G401 (cell line): ENCODE measurements around the gene FSD1. TPM values are rescaled to one million over a fixed set of nuclear protein-coding genes. Genes with fewer than 3 reads are reported as not detected.
"Not testable (repeated sequence)": the region's sequence is repeated elsewhere in the genome, so short reads cannot be mapped to it uniquely, and the experiment has no call there.

ENCODE experiments used
- DNase-seq: peaks from one replicate; pipeline ENCODE4 v3.0.0-alpha.2; 2015; ENCODE audit warnings: low spot score
- in situ Hi-C: cut with HindIII; loops from 2 replicates; pipeline ENCODE4 v1.10.0; 2016; ENCODE audit warnings: low sequenced_read_pairs, mixed read lengths
- total RNA-seq: library from RNA; depleted of rRNA; stranded (reverse); fragments of >200 nt; shearing (Covaris generic); gene quantifications from 2 replicates; pipeline ENCODE4 v1.2.3, GENCODE V29; 2014; rRNA removed

The FSD1 gene
- 22.9 and 32.9 TPM in 2 replicates for total RNA-seq

DNA sequence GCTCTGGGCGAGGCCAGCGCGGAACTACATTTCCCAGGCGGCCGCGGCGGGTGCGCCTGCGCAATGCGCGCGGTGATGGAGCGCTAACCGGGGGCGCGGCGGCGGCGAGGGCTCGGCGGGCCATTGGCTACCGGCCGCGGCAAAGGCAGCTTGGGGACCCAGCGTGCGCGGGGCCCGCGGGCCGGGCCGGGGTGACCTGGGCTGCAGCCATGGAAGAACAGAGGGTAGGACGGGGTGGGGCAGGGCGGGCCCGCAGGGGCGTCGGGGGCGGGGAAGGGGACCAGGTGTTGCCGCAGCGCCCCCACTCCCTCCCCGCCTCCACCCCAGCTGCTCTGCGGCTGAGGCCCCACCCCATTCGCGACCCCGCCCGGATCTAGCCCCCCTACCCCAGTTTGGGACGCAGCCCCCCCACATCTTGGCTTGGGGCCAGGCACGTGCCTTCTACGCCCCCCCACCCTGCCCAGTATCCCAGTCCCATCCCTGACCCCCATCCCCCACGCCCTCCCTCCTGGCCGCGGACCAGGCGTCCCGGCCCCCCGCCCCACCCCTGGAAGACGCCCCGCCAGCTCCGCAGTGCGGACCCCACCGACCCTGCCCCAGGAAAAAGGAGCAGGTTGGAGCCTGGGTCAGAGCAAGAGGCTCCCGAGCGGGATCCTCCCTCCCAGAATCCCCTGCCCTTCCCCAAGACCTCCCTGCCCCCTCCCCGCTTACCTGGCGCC is at the start of gene FSD1:
FSD1 (plus strand) TSS at position 61 of the 719 bp plus-strand sequence; CDS start at position 210, 149 bp downstream.
- peak; percentile 59 for DNase-seq
- in situ Hi-C loops = no loop called here

DNA sequence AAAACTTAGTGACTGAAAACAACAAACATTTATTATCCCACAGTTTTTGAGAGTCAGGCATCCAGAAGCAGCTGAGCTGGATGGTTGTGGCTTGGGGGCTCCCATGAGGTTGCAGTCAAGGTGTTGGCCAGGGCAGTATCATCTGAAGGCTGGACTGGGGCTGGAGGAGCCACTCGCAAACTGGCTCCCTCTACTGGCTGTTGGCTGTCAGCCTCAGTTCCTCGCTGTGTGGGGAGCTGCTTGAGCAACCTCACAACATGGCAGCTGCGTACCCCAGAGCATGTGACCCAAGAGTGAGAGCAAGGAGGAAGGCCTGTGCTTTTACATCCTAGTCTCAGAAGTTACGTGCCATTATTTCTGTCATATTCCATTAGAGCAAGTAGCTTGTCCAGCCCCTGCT is 47.8 kb upstream of the FSD1 start:
- in situ Hi-C loops = no loop called here
- DNase-seq = no peak

DNA sequence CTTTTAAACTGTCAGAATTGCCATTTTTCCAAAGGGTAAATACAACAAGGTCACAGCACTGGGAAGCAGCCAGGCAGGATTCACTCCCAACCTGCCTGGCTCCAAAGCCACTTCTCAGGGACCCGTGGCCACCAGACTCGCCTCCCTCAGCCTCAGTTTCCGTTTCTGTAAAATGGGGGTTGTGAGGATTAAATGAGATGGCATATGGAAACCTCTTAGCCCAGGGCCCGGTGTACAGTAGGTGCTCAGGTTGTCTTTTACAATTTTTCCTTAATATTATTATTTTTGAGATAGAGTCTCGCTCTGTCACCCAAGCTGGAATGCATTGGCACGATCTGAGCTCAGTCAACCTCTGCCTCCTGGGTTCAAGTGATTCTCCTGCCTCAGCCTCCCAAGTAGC is 47.4 kb upstream of the FSD1 start:
- no peak for DNase-seq
- in situ Hi-C loops = no loop called here

DNA sequence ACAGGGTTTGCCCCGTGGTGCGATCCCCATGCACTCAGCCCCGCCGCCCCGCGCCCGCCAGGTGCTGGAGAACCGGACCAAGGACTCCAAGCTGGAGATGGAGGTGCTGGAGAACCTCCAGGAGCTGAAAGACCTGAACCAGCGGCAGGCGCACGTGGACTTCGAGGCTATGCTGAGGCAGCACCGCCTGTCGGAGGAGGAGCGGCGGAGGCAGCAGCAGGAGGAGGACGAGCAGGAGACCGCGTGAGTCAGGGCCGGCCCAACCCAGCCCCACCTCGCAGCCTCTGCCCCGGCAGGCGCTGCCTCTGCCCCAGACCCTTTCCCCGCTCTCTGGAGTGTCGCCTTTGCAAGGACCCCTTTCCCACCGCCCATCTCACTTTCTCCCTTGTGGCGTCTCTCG is 46.2 kb upstream of the FSD1 start:
- in situ Hi-C loops = no loop called here
- DNase-seq = no peak

- in situ Hi-C loops = no loop called here
- no peak for DNase-seq
Measured at GRCh38 chr19:4260613-4261191, 43.7 kb upstream of the FSD1 start.

GRCh38 chr19:4264812-4265211 is 39.6 kb upstream of the FSD1 start:
- in situ Hi-C loops = no loop called here

DNA sequence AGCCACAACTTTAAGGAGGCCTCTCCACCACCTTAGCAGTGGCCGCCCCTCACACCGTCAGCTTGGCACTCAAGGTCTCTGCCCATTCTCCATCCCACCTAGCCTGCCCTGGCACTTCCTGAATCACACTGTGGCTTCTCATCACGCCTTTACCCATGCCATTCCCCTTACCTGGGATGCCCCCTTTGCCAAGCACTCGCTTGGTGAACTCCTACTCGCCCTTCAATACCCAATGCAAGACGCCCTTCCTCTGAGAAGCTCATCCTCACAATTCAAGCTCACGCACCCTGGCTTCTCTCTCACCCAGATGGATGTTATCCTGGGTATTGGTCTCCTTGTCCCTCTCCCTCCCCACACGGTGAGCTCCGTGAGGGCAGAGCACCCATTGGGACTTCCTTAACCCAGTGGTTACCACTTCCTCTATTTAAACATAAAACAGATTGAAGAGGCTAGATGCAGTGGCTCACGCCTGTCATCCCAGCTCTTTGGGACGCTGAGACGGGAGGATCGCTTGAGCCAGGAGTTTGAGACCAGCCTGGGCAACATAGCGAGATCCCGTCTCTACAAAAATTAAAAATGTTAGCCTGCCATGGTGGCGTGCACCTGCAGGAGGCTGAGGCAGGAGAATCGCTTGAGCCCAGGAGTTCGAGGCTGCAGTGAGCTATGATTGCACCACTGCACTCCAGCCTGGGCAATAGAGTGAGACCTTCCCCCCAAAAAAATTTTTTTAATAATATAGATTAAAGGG is 38.0 kb upstream of the FSD1 start:
- in situ Hi-C loops = no loop called here
- DNase-seq = no peak

More at GRCh38 chr19:4264812-4265211, 39.6 kb upstream of the FSD1 start:
- DNase-seq = no peak

DNA sequence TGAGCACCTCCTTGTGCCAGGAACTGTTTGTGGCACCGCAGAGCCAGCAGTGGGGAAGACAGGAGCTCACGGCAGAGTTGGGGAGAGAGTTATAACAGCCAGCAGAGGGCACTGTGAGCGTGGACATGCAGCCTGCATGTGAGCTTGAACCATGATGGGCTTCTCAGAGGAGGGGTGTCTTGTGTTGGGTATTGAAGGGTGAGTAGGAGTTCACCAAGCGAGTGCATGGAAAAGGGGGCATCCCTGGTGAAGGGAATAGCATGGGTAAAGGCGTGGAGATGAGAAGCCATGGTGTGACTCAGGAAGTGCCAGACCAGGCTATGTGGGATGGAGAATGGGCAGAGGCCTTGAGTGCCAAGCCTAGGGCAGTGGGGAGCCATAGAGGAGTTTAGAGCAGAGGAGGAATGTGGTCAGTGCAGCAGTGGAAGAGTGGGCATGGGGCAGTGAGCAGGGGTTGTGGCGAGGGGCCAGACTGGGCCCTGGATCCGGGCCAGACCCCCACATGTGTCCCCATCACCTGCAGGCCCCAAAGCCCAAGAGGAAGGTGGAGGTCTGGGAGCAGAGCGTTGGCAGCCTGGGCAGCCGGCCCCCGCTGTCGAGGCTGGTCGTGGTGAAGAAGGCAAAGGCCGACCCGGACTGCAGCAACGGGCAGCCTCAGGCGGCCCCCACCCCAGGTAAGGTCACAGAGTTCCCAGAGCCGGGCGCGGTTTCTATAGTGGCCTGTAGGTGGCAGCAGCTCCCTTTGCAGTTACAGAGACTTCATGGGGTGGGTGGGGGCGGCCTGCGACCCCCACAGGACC is 37.1 kb upstream of the FSD1 start:
- peak; percentile 49 for DNase-seq
- in situ Hi-C loops = no loop called here

- no peak for DNase-seq
- in situ Hi-C loops = no loop called here
Measured at GRCh38 chr19:4267901-4268815, 36.2 kb upstream of the FSD1 start.

DNA sequence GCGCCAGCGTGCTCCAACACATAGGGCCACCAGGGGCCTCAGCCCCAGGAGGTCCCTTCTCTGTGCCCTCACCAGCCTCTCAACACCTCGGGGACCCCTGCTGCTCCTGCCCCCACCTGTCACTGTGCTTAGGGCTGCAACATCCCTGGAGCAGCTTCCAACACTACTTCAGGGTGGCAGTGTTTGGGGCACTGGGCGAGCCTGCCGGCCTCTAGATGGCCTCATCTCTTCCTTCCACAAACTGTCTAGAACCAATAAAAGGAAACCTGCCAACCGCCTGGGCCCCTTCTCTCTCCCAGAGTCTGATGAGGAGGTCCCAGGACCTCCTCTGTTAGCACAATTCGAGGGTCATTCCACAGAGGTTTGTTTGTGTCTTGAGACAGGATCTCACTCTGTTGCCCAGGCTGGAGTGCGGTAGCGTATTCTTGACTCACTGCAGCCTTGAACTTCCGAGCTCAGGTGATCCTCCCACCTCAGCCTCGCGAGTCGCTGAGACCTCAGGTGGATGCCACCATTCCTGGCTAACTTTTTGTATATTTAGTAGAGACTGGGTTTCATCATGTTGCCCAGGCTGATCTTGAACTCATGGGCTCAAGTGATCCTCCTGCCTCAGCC is 35.5 kb upstream of the FSD1 start:
- DNase-seq = no peak
- in situ Hi-C loops = no loop called here

DNA sequence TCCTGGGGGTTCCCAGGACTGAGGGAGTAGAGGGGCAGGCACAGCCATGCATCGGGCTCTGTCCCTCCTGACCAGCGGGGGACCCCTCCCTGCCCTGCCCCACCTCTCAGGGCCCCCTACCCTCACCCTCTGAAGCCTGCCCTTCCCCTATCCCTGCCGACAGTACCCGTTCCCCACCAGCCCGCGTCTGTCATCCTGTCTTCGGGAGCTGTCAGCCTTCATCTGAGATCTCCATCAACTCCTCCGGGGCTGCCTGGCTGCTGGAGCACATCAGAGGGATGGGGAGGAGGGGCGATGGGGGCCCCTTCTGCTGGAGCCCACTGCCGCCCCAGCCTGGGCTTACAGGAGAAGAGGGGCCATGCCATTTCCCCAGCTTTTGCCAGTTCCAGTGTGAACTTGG is 31.5 kb upstream of the FSD1 start:
- in situ Hi-C loops = no loop called here
- no peak for DNase-seq

DNA sequence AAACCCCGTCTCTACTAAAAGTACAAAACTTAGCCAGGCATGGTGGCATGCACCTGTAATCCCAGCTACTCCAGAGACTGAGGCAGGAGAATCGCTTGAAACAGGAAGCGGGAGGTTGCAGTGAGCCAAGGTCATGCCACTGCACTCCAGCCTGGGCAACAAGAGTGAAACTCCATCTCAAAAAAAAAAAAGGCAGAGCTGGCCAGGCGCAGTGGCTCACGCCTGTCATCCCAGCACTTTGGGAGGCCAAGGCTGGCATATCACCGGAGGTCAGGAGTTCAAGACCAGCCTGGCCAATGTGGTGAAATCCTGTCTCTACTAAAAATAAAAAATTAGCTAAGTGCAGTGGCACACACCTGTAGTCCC is 30.1 kb upstream of the FSD1 start:
- in situ Hi-C loops, DNase-seq: not testable (repeated sequence)

DNA sequence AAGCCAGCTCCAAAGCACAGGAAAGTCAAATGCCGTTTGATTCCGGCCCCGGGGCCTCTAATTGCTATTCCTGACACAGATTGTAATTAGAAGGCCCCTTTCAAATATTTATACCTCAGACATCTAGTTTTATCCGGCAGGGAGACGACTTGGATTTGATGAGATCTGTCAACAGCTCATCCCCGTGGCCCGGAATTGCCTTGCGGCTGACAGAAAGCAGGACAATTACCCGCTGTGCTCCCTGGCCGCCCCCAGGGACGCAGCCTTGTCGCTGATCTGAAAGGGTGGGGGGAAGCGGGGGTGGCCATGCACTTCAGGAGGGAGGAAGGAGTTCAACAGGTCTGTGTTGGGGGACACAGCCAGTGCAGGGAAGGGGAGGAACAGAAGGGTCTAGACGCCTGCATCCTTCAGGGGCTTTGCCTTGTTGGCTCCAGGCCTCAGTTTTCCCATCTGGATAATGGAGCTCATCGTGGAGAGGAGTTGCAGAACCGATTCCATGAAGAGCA is 27.2 kb upstream of the FSD1 start:
- no peak for DNase-seq
- in situ Hi-C loops = no loop called here

GRCh38 chr19:4278010-4278409 is 26.4 kb upstream of the FSD1 start:
- no peak for DNase-seq
- in situ Hi-C loops = no loop called here

DNA sequence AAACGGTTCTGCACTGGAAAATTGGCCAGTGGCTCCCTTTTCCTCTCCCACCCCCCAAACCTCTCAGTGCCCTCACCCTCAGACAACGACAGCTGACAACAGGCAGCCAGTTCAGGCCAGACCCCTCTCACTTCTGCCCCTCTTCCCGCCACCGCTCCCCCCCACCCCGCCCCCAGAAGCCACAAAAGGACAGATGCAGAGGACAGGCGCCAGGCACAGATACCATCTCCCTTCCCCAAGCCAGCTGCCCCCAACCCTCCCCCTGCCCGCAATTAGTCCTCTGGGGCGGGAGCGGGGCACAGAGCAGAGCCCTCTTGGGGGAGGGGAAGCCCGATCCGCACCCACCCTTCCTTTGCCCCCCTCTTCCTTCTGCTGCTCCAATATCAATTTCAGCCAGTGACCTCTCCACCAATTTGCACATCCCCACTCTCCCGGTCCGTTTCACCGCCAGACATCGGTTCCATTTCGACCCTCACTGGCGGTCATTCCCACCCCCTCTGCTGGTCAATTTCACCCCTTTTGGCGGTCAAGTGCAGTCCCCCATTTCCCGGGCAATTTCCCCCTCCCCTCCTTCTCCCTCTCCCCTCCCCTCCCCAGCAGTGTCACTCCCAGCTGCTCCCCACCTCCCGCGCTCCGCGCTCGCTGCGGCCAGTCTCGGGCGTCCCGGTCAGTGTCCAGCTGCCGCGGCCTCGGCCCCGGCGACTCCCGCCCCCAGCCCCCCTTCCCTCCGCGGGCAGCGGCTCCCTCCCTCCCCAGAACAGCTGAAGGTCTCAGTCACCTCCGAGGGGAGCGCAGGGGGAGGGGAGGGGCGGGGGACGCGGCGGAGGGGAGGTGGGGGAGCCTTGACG is 25.8 kb upstream of the FSD1 start, which contains the start of gene SHD:
SHD (plus strand) TSS at position 848 of the 848 bp plus-strand sequence. CDS start 798 bp downstream, outside the sequence.
- no peak for DNase-seq
- in situ Hi-C loops = no loop called here

- in situ Hi-C loops = no loop called here
- DNase-seq = no peak
Measured at GRCh38 chr19:4279267-4279529, 25.2 kb upstream of the FSD1 start.
